ENCODE measurements around the gene PPP1R3F. TPM values are rescaled to one million over a fixed set of nuclear protein-coding genes. Genes with fewer than 3 reads are reported as not detected.

Gene PPP1R3F
- total RNA-seq, 1 donor from 2014 or later, result 17.1 TPM

DNA sequence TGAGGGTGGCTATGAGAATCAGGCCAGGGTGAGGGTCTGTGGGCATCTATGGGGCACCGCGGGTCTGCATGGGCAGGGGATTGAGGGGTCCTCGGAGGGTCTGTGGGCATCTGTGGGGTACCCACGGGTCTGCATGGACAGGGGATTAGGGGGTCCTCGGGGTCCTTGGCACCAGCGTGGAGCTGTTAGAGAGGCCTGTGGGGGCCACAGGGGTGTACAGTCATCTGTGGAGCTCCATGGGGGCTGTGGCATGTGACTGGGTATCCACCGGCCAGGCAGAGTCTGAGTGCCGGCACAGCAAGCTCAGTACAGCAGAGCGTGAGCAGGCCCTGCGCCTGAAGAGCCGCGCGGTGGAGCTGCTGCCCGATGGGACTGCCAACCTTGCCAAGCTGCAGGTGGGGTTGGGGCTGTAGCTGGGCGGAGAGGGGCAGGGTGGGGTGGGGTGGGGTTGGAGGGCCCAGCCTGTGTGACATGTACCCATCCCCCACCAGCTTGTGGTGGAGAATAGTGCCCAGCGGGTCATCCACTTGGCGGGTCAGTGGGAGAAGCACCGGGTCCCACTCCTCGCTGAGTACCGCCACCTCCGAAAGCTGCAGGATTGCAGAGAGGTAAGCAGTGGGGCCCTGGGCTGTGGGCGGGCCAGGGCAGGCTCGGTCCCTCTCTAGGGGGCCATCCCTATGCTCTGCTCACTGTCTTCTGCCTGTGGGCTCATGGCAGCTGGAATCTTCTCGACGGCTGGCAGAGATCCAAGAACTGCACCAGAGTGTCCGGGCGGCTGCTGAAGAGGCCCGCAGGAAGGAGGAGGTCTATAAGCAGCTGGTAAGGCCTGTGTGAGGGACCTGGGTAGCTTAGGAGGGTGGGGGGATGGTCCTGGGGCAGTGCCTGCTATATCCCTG, 21.4 kb upstream of the PPP1R3F start:
- FAIRE-seq (no peak), DNase-seq (ENCODE audit: low spot score in 2 of 2) (no peak)

DNA sequence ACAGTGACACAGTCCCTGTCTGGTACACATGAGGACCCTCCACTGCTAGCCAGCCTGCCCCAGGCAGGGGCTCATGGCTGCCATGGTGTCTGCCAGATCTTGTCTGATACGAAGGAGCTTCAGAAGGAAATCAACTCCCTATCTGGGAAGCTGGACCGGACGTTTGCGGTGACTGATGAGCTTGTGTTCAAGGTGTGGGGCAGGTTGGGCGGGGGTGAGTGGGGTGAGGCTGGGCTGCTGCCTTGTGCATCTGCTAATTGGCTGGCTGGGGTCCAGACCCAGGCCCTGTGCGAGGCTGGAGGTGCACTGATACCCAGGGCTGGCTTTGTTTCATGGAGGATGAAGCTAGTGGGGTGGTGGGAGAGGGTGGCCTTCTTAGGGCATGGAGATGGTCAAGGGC, 20.5 kb upstream of the PPP1R3F start:
- FAIRE-seq (no peak), DNase-seq (ENCODE audit: low spot score in 2 of 2) (no peak)

DNA sequence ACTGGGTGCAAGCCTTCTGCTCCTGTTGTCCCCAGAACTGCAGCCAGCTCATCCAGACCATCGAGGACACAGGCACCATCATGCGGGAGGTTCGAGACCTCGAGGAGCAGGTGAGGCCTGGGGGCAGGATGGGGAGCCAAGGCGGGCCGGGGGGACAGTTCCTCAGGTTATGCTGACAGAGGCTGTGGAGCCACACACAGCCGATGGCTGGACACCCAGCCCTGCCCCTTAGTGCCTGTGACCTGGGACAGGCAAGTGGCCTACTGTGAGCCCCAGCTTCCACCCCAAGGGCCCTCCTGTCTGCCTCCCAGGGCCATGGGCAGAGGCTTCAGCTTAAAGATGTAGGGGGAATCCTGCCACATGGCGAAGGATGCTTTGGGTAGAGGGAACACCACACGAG, 20.0 kb upstream of the PPP1R3F start:
- FAIRE-seq, result no peak
- no peak for DNase-seq (ENCODE audit: low spot score in 2 of 2)

DNA sequence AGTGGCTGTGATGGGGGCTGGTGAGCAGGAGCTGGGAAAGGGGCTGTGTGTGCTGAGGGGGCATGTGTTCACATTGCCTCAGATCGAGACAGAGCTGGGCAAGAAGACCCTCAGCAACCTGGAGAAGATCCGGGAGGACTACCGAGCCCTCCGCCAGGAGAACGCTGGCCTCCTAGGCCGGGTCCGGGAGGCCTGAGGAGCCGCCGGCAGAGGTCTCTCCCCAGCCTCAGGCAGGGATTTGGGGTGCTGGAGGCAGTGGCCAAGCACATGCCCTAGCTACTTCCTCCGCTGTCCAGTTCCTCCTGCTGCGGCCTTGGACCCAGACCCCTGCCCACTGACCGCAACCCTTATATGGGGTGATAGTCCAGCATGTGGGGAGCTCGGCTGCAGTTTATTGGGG, 19.5 kb upstream of the PPP1R3F start:
- DNase-seq (ENCODE audit: low spot score in 2 of 2), result no peak
- no peak for FAIRE-seq

DNA sequence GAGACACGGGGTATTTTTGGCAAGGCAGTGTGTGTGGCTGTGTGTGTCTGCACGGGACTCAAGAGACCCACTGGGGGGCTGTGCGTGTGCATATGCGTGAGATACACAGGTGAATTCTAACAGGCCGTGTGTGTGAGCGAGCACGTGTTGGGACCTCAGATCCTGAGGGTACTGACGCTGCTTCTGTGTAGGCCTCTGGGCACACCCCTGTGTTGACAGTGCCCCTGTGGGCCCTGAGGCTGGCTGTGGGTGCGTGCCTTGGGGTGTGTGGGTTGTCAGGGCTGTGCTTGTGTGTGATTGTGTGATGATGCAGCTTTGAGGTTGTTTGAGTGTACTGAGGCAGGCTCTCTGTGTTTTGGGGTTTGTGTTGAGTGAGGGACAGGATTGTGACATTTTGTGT, 19.0 kb upstream of the PPP1R3F start:
- DNase-seq (ENCODE audit: low spot score in 2 of 2), result no peak
- no peak for FAIRE-seq

DNA sequence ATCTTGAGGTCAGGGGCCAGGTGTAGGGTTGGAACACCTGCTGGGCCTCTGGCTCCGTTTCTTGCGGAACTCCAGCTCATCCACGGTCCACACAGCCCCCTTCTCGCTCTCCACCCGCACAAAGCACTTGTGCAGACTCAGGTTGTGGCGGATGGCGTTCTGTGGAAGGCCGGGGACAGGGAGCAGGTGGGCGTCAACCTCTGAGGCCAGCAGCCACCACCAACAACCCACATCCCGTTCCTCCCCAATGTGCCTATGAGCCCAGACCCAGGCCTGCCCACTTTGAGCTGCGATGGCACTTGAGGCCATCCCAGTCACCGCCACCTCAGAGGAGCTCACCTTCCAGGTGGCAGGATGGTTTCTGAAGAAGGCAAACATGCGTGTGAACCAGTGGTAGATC, 18.3 kb upstream of the PPP1R3F start:
- FAIRE-seq (no peak), DNase-seq (ENCODE audit: low spot score in 2 of 2) (no peak)

DNA sequence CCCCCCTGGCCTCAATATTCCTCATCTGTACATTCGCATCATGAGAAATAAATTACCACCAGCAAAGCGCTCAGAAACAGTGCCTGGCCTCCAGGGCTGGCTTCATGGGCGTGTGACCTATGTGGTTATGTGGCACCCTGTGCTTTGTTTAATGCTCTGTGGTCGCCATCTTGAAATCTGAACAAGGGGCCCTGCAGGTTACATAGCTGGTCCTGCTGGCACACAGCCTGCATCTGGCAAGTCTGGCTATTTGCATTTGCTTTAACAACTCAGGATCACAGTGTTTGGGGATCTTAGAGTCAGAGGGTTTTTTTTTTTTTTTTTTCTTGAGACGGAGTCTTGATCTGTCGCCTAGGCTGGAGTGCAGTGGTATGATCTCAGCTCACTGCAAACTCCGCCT, 15.0 kb upstream of the PPP1R3F start:
- no peak for DNase-seq (ENCODE audit: low spot score in 2 of 2)
- FAIRE-seq, result no peak

DNA sequence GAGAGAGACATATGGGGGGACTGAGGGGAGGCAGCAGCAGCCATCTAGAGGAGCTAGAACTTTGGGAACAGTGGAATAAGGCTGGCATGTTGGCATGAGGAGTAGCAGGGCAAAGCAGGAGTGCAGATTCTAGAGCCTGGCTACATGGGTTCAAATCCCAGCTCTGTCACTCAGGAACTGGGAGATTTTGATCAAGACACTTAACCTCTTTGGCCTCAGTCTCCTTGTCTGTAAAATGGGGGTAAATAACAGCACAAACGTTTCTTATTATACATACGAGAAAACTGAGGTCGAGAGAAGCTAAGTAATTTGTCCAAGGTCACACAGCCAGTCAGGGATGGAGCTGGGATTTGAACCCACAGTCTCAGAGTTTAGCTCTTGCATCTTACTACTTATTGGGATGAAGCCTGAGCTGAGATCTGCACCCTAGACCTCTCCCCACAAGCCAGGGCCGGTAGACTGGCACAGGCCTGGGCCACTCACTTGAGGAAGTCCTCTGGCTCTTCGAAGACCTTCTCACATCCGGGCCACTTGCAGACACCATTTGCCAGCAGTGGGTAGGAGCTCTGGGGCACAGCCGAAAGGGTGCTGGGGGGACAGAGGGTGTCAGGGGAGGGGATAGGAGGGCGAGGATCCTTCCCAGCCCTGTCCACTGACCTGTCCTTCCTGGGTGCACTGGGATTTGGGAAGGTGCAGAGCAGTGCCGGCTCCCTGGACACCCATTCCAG, 13.2 kb upstream of the PPP1R3F start:
- FAIRE-seq (no peak), DNase-seq (ENCODE audit: low spot score in 2 of 2) (no peak)

DNA sequence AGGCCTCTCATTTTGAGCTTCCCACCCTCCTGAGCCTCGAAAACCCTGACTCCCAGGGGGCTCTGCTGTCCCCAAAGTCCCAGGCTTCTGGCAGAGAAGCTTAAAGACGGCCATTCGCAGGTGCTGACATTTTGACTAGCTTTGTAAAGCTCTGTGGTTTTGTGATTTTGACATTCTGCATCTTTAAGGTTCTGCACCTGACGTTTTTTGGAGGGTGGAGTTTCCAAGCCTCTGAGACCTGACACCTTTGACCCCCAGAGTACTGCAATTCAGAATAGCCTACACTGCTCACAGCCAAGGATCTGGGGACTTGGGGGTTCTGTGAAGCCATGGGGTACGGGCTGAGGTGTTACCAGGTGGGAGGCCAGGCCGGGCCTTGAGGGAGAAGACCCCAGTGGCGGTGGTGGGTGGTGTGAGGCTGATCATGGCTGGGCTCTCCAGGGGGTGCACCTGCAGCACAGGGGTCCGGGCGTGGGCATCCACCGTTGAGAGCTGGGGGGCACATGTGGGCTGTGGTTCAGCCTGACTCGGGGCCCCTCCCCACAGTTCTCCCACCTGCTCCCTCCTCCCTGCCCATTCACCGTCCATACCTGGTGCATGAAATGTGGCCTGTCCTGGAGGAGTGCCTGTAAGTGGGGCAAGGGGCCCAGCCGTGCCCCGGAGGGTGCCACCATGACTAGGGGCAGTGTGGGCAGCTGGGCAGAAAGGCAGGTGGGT, 12.4 kb upstream of the PPP1R3F start:
- no peak for FAIRE-seq
- no peak for DNase-seq (ENCODE audit: low spot score in 2 of 2)

DNA sequence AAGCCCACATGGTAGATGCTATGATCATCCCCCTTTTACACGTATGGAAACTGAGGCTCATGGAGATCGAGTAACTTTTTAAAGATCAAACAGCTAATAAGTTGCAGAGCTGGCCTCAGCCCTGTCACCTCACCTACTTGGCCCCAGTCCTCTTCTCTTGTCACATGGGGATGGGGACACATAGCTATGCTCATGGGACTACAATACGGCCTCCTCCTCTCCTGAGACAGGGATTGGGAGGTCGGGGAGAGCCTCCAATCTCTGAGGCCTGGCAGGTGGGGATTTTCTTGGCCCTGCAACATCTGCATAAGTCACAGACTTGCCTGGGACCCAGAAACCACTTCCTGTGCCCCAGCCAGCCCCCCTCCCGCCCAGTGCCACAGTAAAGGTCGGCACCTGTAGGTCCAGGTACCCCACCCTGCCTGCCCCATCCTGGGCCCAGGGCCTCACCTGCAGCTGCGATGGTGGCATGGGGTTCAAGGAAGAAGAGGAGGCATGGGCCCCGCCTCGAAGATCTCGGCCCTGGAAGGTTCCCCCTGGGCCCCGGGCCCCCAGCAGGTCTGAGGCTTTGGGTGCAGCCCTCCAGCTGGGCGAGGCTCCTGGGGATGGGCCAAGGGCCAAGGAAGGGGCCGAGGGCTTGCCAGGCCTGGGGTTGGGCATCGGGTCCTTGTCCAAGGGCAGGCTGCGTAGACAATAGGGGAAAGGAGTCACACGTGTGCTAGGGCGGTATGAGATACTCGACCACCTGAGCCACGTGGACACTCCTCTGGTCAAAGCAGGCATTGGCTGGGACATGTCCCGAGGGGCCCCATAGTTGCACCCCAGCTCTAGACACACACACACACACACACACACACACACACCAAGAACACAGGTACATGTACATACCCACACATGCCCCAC, 11.5 kb upstream of the PPP1R3F start:
- FAIRE-seq (no peak), DNase-seq (ENCODE audit: low spot score in 2 of 2) (no peak)

DNA sequence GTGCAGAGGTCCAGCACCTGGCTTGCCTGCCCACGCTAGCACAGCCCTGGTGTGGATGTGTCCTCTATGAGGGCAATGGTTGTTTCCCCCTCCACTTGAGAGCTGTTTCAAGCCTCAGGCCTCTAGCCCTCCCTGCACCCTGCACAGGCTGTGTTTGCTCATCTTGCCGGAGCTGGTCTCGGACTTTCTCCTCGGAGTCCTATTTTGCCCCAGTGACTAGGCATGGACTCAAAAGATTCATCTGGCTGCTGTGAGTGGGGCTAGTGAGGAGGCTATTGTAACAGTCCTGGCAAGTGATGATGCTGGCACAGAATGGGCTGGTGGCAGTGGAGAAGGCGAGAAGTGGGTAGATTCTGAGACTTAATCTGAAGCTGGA, 10.9 kb upstream of the PPP1R3F start:
- no peak for FAIRE-seq

DNA sequence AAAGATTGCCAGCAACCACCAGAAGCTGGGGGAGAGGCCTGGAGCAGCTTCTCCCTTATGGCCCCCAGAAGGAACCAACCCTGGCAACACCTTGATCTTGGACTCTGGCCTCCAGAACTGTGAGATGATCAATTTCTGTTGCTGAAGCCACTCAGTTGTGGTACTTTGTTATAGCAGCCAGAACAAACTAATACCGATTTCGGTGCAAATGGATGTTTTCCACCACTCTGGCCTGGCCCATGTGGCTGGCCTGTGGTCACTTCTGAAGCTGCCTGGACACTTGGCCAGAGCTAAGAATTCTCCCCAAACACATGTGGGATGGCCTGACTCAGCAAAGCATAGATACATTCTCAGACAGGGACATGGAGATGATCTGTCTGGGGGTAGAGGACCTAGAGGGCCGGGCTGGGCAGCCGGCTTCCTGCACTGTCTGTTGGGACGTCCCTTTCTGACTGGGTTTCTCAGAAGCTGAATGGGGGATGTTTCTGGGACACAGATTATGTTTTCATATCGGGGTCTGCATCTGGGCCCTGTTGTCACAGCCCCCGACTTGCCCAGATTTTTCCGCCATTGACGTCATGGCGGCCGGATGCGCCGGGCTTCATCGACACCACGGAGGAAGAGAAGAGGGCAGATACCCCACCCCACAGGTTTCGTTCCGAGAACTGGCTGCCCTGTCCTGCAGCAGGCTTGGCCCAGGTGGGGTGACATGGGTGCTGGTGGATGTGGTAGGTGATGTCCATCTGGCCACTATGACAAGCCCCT, 9.2 kb upstream of the PPP1R3F start:
- no peak for DNase-seq (ENCODE audit: low spot score in 2 of 2)
- no peak for FAIRE-seq

More for the DNA sequence above, 10.9 kb upstream of the PPP1R3F start:
- DNase-seq (ENCODE audit: low spot score in 2 of 2), result no peak

DNA sequence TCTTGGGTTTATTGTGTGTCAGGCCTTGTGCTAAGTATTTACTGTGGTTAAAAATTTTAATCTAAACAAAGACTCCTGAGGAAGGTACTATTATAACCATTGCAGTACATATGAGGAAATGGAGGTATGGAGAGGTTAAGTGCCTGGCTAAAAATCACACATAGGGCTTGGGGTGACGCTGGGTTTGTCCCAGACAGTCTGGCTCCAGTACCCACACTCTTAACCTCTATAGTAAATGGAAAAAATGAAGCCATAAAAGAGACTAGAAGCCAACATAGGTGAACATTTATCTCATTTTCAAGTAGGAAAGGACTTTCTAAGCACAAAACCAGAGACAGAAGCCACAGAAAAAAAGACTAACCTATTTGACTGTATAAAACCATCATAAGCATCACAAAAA, 7.0 kb upstream of the PPP1R3F start:
- DNase-seq (ENCODE audit: low spot score in 2 of 2) (no peak), FAIRE-seq (no peak)

DNA sequence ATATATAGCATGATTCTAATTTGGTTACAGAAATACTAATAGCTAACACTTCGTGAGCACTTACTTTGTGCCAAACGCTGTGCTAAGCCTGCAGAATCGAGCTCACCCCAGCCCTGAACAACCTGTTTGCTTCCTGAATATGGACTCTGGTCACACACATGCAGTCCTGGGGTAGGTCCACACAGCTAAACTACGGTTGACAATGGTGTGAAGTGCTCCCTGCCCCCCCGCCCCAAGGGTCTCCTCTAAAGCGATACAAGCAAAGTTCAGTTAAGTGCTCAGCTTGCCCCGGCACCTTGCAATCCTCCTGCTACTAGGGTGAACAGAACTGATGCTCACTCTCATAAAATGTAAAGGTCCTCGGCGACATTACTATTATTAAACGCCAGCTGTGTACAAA, 6.0 kb upstream of the PPP1R3F start:
- FAIRE-seq (no peak), DNase-seq (ENCODE audit: low spot score in 2 of 2) (no peak)

DNA sequence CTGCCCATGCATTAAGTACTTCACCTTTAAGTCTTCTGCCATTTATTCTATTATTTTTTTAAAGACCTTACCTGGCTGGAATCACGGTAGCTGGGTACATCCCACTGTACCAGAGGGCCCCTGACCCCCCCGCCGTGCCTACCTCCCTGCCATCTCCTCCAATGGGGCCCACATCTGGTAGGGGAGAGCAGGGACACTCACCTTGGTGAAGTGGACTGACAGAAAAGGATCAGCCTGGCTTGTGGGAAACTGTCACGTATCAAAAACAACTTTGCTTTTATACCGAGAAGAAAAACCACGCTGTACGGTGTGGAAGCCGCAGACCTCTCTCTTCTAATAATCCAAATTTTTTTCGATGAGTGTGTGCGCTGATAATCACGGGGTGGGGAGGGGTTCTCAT, 5.1 kb upstream of the PPP1R3F start, which contains the start of gene FOXP3:
Gene FOXP3, minus strand, starts transcription at position 251 of the 400 bp plus-strand sequence. CDS start 6,205 bp downstream, outside the sequence.
- DNase-seq (ENCODE audit: low spot score in 2 of 2), result no peak
- no peak for FAIRE-seq

DNA sequence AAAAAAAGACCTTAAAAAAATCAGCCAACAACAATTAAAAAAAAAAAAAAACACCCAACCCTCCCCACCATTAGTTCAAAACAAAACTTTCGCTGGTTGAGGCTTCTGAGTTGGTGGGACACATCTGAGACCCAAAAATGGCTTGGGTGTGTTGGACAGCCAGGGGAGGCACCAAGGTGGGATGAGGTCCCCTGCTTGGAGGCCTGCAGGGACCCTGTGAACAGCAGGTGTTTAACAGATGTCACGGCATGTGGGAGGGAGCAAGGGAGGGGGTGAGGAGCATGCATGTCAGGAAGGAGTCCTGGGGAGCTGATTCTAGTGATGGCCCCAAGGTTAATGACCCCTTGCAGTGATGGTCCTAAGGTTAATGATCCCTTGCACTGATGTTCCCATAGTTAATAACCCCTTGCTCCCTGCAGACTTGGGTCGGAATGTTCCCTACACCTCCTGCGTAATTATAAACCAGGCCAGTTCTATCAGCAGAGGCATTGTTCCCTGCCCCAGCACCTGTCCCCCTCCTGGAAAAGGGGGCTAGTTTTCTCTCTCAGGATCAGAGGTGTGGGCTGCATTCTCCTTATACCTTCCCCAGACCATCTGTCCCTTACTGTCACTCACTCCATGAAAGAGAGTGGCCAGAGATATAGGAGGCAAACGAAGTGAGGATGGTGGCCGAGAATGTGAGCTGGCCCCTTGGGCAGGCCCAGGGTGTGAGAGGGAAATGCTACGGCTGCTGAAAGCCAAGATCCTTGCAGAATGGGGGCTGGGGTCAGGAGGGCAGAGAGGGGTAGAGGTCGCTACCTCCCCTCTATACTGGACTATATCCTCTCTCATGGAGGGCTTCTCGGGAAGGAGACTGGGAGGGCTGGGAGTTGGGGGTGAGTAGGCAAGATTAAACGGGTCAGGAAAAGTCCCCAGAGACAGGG, 2.8 kb upstream of the PPP1R3F start:
- no peak for DNase-seq (ENCODE audit: low spot score in 2 of 2)
- FAIRE-seq, result no peak

DNA sequence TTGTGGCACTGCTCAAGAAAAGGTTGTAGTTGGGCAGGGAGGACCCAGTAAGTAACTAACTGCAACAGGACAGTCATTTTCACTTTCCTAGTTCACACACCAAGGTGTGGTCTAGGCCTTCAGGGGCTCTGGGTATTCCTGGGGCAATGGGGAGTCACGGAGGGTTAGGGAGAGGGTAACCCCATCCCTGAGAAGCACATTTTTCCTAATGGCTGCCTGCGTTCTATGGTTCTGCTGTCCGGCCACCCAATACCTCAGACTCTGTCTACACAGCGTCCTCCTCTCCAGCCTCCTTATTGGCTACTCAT, 937 bp upstream of the PPP1R3F start:
- FAIRE-seq (no peak), DNase-seq (ENCODE audit: low spot score in 2 of 2) (no peak)

DNA sequence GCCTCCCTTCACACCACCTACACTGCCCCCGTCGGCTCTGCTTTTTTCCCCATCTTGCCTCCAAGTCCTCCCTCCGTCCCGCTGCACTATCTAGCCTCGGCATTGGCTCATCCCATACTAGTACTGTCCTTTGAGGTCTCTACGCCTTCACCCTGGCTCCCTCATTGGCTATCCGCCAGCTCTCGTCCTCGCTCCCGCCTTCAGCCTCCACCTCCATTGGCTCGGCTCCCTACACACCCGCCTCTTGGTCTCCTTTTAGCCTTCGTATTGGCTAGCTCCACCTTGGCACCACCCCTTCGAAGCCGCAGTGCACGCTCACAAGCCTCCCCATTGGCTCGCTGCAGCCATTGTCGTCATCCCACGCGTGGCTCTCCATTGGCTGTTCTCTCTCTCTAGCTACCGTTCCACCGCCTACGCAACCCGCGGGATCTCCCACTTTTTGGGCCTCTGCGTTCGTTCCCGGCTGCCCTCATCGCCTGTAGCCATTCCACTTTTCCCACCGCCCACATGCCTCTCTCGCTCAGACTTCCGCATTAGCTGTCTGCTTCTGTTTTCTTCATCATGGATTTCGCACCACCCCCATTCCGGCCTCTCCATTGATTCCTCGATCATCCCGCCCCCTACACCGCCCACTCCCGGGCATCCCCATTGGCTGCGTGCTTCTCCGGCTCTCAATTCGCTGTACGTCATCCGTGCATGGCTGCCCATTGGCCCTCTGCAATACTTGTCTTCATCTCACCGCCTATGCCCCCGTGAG, 405 bp upstream of the PPP1R3F start:
- DNase-seq (ENCODE audit: low spot score in 2 of 2) (peak; percentile 84 to 90), FAIRE-seq (peak; percentile 47)

All from frontal cortex (tissue), 4 donors.